ENCODE results near the gene KLF14.
"Not testable (repeated sequence)": the region's sequence is repeated elsewhere in the genome, so short reads cannot be mapped to it uniquely, and the experiment has no call there.

Gene KLF14

DNA sequence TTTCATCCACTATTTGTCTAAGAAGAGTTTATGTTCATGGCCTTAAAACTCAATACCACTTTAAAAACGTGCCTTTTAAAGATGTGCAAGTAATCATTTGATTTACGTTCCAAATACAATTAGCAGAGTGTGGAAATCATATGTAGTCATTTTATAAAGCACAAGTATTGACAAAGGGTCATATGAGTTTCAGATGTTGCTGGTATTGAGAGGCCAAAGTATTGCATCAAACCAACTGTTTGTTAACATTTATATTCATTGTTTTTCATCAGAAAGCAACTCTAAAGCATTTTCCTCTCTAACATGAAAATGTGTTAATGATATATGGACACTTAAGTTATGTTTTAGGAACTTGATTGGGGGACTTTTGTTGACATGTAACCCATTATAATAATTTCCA, 36.2 kb downstream of the KLF14 start:
- H3K36me3 ChIP-seq = no peaks in the 10 kb centered on the region
- H4K20me1 ChIP-seq = no peaks in the 10 kb centered on the region
- no peaks in the 10 kb centered on the region for H3K27me3 ChIP-seq
- H3K4me2 ChIP-seq = no peak overlapping the region
- no peak for TF ChIP-seq Cebpa-rat (IDR thresholded peaks at IDR 0.05)
- no peaks in the 10 kb centered on the region for H3K9me3 ChIP-seq (replicated peaks in 1 of 11)
- H3K27ac ChIP-seq = no peak overlapping the region
- H3K4me3 ChIP-seq = no peak overlapping the region
- no peak overlapping the region for H3K9ac ChIP-seq
- H3K4me1 ChIP-seq = no peaks in the 10 kb centered on the region

DNA sequence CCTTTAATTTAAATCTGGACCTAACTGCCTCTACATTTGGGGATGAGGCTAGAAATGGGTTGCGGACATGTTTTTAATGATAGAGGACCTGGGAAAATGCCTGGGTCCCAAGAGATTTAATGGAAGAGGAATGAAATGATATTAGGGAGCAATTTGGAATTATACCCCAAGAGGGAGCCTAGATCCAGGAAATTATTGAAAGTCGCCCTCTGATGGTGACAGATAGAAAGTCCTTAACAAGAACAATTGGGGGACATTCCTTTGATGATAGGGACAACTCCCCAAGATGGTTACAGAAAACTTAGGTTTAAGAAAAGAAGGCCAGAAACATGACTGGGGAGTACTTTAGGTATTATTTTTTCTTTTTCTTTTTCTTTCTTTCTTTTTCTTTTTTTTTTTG, 38.2 kb downstream of the KLF14 start:
- Histone ChIP-seq H3K4me3 (no peak overlapping the region), H3K9me3 (replicated peaks in 1 of 11) (0 out of 22 replicates have a peak, but pooled peaks cover 0 to 5% (median 0%) of the 10 kb centered on the region in 11 experiments), H3K4me2 (no peak overlapping the region), H3K4me1 (no peaks in the 10 kb centered on the region), H3K27me3 (no peaks in the 10 kb centered on the region), H3K9ac (no peak overlapping the region), H4K20me1 (no peaks in the 10 kb centered on the region), H3K36me3 (no peaks in the 10 kb centered on the region), H3K27ac (no peak overlapping the region)
- TF ChIP-seq Cebpa-rat (IDR thresholded peaks at IDR 0.05) = no peak

- not testable (repeated sequence) for H3K4me1 ChIP-seq, H3K27ac ChIP-seq, H3K9ac ChIP-seq, H3K27me3 ChIP-seq, H3K4me2 ChIP-seq, H3K4me3 ChIP-seq, H4K20me1 ChIP-seq, H3K36me3 ChIP-seq
- peaks cover 0 to 20% (median 5%) of the 10 kb centered on the region in 11 experiments; a peak in 6 of 22 replicates for H3K9me3 ChIP-seq (replicated peaks in 1 of 11)
Observed at GRCh38 chr7:130692396-130692795, 41.6 kb downstream of the KLF14 start.

- Histone ChIP-seq H4K20me1 (no peaks in the 10 kb centered on the region), H3K9ac (no peak overlapping the region), H3K4me3 (no peak overlapping the region), H3K4me1 (no peaks in the 10 kb centered on the region), H3K27me3 (no peaks in the 10 kb centered on the region), H3K9me3 (replicated peaks in 1 of 11) (peaks cover 0 to 20% (median 5%) of the 10 kb centered on the region in 11 experiments; a peak in 6 of 22 replicates), H3K36me3 (no peaks in the 10 kb centered on the region), H3K27ac (no peak overlapping the region), H3K4me2 (no peak overlapping the region)
- TF ChIP-seq Cebpa-rat (IDR thresholded peaks at IDR 0.05) = no peak
Observed at GRCh38 chr7:130689683-130690082, 44.3 kb downstream of the KLF14 start.

GRCh38 chr7:130683026-130683425, 51.0 kb downstream of the KLF14 start:
- Histone ChIP-seq H3K27me3 (no peaks in the 10 kb centered on the region), H4K20me1 (no peaks in the 10 kb centered on the region), H3K4me3 (no peak overlapping the region), H3K9me3 (replicated peaks in 1 of 11) (no peaks in the 10 kb centered on the region), H3K9ac (no peak overlapping the region), H3K27ac (no peak overlapping the region), H3K36me3 (no peaks in the 10 kb centered on the region), H3K4me1 (no peaks in the 10 kb centered on the region), H3K4me2 (no peak overlapping the region)
- TF ChIP-seq Cebpa-rat (IDR thresholded peaks at IDR 0.05) = no peak
